Endothelial cell of umbilical vein (primary cell): ENCODE measurements around the gene CRACR2B. TPM values are rescaled to one million over a fixed set of nuclear protein-coding genes. Genes with fewer than 3 reads are reported as not detected.

Experiments
- BruUV-seq: library from RNA; stranded (reverse); fragments of 400-500 nt; replicated peaks from 2 replicates; lab custom pipeline; 2021; lab: Mats Ljungman, UMichigan
- CTCF ChIA-PET: fragments of 300-600, 350-600 bp; sonication (Branson Sonifier 250); formaldehyde crosslinking; loops from one replicate; lab custom pipeline; 2021; ENCODE audit warnings: antibody characterized with exemption, inconsistent platforms; lab: Charles Lee
- POLR2A ChIA-PET: fragments of 300-600, 350-600 bp; sonication (Branson Sonifier 250); formaldehyde crosslinking; loops from one replicate; lab custom pipeline; 2021; ENCODE audit warnings: antibody characterized with exemption, inconsistent platforms; lab: Charles Lee
- DNase-seq: peaks from one replicate; pipeline ENCODE4 v3.0.0-alpha.2; 2011; ENCODE audit warnings: low read depth, low spot score
- FAIRE-seq: peaks from 2 replicates; lab custom pipeline; 2011; peaks lifted over from hg19 to GRCh38; lab: Jason Lieb, UNC
- H2AFZ ChIP-seq: 2 replicates; pipeline ENCODE4 v1.6.0; 2012; ENCODE audit warnings: low read depth, low read length, control low read depth, inconsistent platforms
- H3K27ac ChIP-seq: 2 replicates; pipeline ENCODE4 v1.5.1; 2011; ENCODE audit warnings: low read depth, mild to moderate bottlenecking, control low read depth, low read length, moderate library complexity; ENCODE audit not compliant: insufficient read depth
- H3K27me3 ChIP-seq, 2 experiments: 2 replicates each; pipeline versions ENCODE4 v1.6.0 to v1.6.1; 2011; ENCODE audit warnings: low read length in 2 of 2, mixed read lengths in 1 of 2; ENCODE audit not compliant: control insufficient read depth in 2 of 2, insufficient read depth in 2 of 2
- H3K36me3 ChIP-seq, 2 experiments: 2 replicates in 1 of 2; 3 replicates in 1 of 2; pipeline ENCODE4 v1.5.1; 2011; ENCODE audit warnings: low read length in 2 of 2, mild to moderate bottlenecking in 1 of 2, moderate library complexity in 1 of 2; ENCODE audit not compliant: control insufficient read depth in 2 of 2, insufficient read depth in 2 of 2; ENCODE audit errors: extremely low read depth in 1 of 2
- H3K4me1 ChIP-seq: 3 replicates; pipeline ENCODE4 v1.5.1; 2011; ENCODE audit warnings: mild to moderate bottlenecking, low read length; ENCODE audit not compliant: control insufficient read depth, insufficient read depth; ENCODE audit errors: extremely low read depth
- H3K4me2 ChIP-seq: 2 replicates; pipeline ENCODE4 v1.6.1; 2011; ENCODE audit warnings: low read length, control low read depth, mixed read lengths; ENCODE audit not compliant: insufficient read depth
- H3K4me3 ChIP-seq, 3 experiments: fragments of 200-600 bp in 1 of 3; sonication (generic), shearing (Covaris generic) in 1 of 3; replicated peaks in 1 of 3; 2 replicates each; pipeline ENCODE4 v1.5.1; 2011 to 2016; ENCODE audit warnings: control low read depth in 3 of 3, low read length in 3 of 3, mild to moderate bottlenecking in 2 of 3, inconsistent platforms in 1 of 3, low read depth in 1 of 3, moderate library complexity in 1 of 3; ENCODE audit not compliant: insufficient read depth in 1 of 3
- H3K79me2 ChIP-seq: 2 replicates; pipeline ENCODE4 v1.6.0; 2012; ENCODE audit warnings: low read length, inconsistent platforms; ENCODE audit not compliant: control insufficient read depth, insufficient read depth
- H3K9ac ChIP-seq: replicated peaks from 2 replicates; pipeline ENCODE3; 2011; ENCODE audit warnings: low read length, control low read depth; ENCODE audit not compliant: insufficient read depth; ENCODE audit errors: extremely low read depth
- H3K9me1 ChIP-seq: replicated peaks from 3 replicates; pipeline ENCODE4 v1.6.0; 2011; ENCODE audit warnings: mild to moderate bottlenecking, low read length; ENCODE audit not compliant: control insufficient read depth, insufficient read depth; ENCODE audit errors: extremely low read depth
- H3K9me3 ChIP-seq: replicated peaks from 2 replicates; pipeline ENCODE4 v1.5.1; 2012; ENCODE audit warnings: low read length, inconsistent platforms; ENCODE audit not compliant: control insufficient read depth, insufficient read depth
- H4K20me1 ChIP-seq: replicated peaks from 2 replicates; pipeline ENCODE3; 2011; ENCODE audit warnings: mild to moderate bottlenecking, low read length; ENCODE audit not compliant: control insufficient read depth, insufficient read depth; ENCODE audit errors: extremely low read depth
- EZH2 ChIP-seq: IDR thresholded peaks from 2 replicates; pipeline ENCODE4 v1.6.1; 2012; ENCODE audit warnings: borderline replicate concordance, low read depth, mild to moderate bottlenecking, moderate library complexity, low read length, inconsistent platforms; ENCODE audit not compliant: severe bottlenecking
- FOS ChIP-seq: IDR thresholded peaks from 2 replicates; pipeline ENCODE4 v1.6.1; 2011; ENCODE audit warnings: mild to moderate bottlenecking, low read length, moderate library complexity, borderline replicate concordance; ENCODE audit not compliant: insufficient read depth
- GATA2 ChIP-seq: IDR thresholded peaks from 2 replicates; pipeline ENCODE4 v1.7.0; 2011; ENCODE audit warnings: low read depth, mild to moderate bottlenecking, moderate library complexity, mixed read lengths, low read length; ENCODE audit not compliant: insufficient read length, insufficient read depth
- JUN ChIP-seq: IDR thresholded peaks from 2 replicates; pipeline ENCODE4 v1.6.1; 2011; ENCODE audit warnings: borderline replicate concordance, low read depth; ENCODE audit not compliant: insufficient read length, insufficient read depth
- MYC ChIP-seq: IDR thresholded peaks from one replicate; pipeline ENCODE4 v1.6.1; 2011; ENCODE audit warnings: mild to moderate bottlenecking, low read depth, low read length
- POLR2A ChIP-seq: IDR thresholded peaks from 2 replicates; pipeline ENCODE4 v1.6.1; 2012; ENCODE audit warnings: low read depth, mild to moderate bottlenecking, control low read depth, low read length
- POLR2AphosphoS5 ChIP-seq: IDR thresholded peaks from 2 replicates; pipeline ENCODE4 v1.6.1; 2012; ENCODE audit warnings: low read depth, mild to moderate bottlenecking, control low read depth, low read length, moderate library complexity; ENCODE audit not compliant: insufficient read depth
- dilution Hi-C: fragments of 300-500 bp; cut with MboI; formaldehyde crosslinking; loops from one replicate; pipeline ENCODE4 v1.15.0; 2019; ENCODE audit warnings: low sequenced_read_pairs; ENCODE audit not compliant: extremely low pct_ligation_motif_present
- intact Hi-C: fragments of 100-400 bp; cut with micrococcal nuclease; formaldehyde crosslinking; loops from one replicate; pipeline ENCODE4 v1.10.0; 2022
- polyA plus RNA-seq, 4 experiments: library from polyadenylated mRNA; depleted of rRNA in 3 of 4; stranded (reverse) in 3 of 4; unstranded in 1 of 4; fragments of >200 nt; gene quantifications; 2 replicates each; pipeline versions ENCODE4 v1.2.1 to v1.2.3, GENCODE V29; 2011 to 2012; ENCODE audit warnings: missing spikeins in 1 of 4
- total RNA-seq: library from RNA; stranded (reverse); gene quantifications from 2 replicates; pipeline ENCODE4 v1.2.3, GENCODE V29; 2021
- TF ChIP-seq, protein P1 (sequence below): IDR thresholded peaks from 2 replicates; pipeline ENCODE4 v1.6.1; 2011; ENCODE audit not compliant: insufficient read depth, insufficient read length
- TF ChIP-seq, protein P2 (sequence below), 2 donors: IDR thresholded peaks; 1 replicate in 1 of 2; 2 replicates in 1 of 2; pipeline ENCODE4 v1.5.1; 2011; ENCODE audit warnings: low read length in 2 of 2, mild to moderate bottlenecking in 2 of 2, moderate library complexity in 2 of 2, control low read depth in 1 of 2, inconsistent platforms in 1 of 2, low read depth in 1 of 2; ENCODE audit not compliant: insufficient read depth in 1 of 2; ENCODE audit errors: extremely low read depth in 1 of 2

CRACR2B gene
- total and polyA plus RNA-seq, 2 donors (not counting 3 experiments of a cell fraction or from before 2014, with no cell fraction given): 8.4 to 9.3 TPM

DNA sequence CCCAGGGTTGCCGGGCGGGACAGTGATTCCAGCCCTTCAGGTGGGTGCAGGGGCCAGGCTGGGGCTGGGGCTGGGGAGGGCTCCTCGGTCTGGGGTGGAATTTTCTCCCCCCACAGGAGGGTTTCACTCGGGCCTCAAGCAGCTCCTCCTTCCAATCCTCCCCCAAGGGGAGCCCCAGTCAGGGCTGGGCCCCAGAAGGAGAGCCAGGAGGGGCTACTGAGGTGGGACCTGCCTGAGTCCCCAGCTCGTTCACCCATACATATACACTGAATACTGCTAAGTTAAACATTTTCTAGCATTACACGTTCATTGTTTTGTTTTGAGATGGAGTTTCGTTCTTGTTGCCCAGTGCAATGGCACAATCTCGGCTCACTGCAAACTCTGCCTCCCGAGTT lies 1.5 kb upstream of the CRACR2B start:
- peaks cover 4 to 17% of the 10 kb centered on the region in 2 experiments for H3K36me3 ChIP-seq
- dilution Hi-C loops (no loop called here), intact Hi-C loops (no loop called here)
- FAIRE-seq (peak; percentile 44), DNase-seq (no peak)
- BruUV-seq: no TSS peak
- no peak overlapping the region for H3K4me3 ChIP-seq
- H3K9me1 ChIP-seq: no peaks in the 10 kb centered on the region
- no peaks in the 10 kb centered on the region for H4K20me1 ChIP-seq
- no peaks in the 10 kb centered on the region for H3K27me3 ChIP-seq
- no peak overlapping the region for H3K4me2 ChIP-seq
- POLR2A ChIA-PET: no interaction called here
- no peak overlapping the region for H3K9ac ChIP-seq
- peaks cover 8% of the 10 kb centered on the region for H3K79me2 ChIP-seq
- TF ChIP-seq, protein P1, sequence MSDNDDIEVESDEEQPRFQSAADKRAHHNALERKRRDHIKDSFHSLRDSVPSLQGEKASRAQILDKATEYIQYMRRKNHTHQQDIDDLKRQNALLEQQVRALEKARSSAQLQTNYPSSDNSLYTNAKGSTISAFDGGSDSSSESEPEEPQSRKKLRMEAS: no peak
- TF ChIP-seq FOS (no peak), EZH2 (no peak), GATA2 (no peak), JUN (no peak), MYC (no peak), POLR2A (no peak), POLR2AphosphoS5 (no peak)
- TF ChIP-seq, protein P2, sequence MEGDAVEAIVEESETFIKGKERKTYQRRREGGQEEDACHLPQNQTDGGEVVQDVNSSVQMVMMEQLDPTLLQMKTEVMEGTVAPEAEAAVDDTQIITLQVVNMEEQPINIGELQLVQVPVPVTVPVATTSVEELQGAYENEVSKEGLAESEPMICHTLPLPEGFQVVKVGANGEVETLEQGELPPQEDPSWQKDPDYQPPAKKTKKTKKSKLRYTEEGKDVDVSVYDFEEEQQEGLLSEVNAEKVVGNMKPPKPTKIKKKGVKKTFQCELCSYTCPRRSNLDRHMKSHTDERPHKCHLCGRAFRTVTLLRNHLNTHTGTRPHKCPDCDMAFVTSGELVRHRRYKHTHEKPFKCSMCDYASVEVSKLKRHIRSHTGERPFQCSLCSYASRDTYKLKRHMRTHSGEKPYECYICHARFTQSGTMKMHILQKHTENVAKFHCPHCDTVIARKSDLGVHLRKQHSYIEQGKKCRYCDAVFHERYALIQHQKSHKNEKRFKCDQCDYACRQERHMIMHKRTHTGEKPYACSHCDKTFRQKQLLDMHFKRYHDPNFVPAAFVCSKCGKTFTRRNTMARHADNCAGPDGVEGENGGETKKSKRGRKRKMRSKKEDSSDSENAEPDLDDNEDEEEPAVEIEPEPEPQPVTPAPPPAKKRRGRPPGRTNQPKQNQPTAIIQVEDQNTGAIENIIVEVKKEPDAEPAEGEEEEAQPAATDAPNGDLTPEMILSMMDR (IDR thresholded peaks at IDR 0.05; ENCODE audit: extremely low read depth in 1 of 2, insufficient read depth in 1 of 2, low read depth in 1 of 2, low read length in 2 of 2): no peak
- CTCF ChIA-PET: no interaction called here
- no peak overlapping the region for H2AFZ ChIP-seq
- peaks cover 38% of the 10 kb centered on the region for H3K4me1 ChIP-seq
- no peaks in the 10 kb centered on the region for H3K9me3 ChIP-seq
- no peak overlapping the region for H3K27ac ChIP-seq
